BLaER1 treated with 17β-estradiol and CSF1 and Interleukin-3, amounts not matched to agents 10 nM and 100 nM (cell line): ENCODE data around the gene CHRD.
A peak's percentile ranks its signal among the peaks of the same experiment; 100 is the strongest.

ENCODE experiments used
- H3K27ac ChIP-seq, 11 experiments: shearing (Covaris generic); formaldehyde crosslinking; 2 replicates each; pipeline ENCODE4 v1.8.1; 2022
- H3K27me3 ChIP-seq, 11 experiments: shearing (Covaris generic); formaldehyde crosslinking; 2 replicates each; pipeline ENCODE4 v1.8.1; 2022
- H3K36me3 ChIP-seq, 11 experiments: shearing (Covaris generic); formaldehyde crosslinking; 2 replicates each; pipeline ENCODE4 v1.8.1; 2022
- H3K4me1 ChIP-seq, 10 experiments: shearing (Covaris generic); formaldehyde crosslinking; 2 replicates each; pipeline ENCODE4 v1.8.1; 2022
- H3K4me2 ChIP-seq, 11 experiments: shearing (Covaris generic); formaldehyde crosslinking; 2 replicates each; pipeline ENCODE4 v1.8.1; 2022
- H3K4me3 ChIP-seq, 10 experiments: shearing (Covaris generic); formaldehyde crosslinking; 2 replicates each; pipeline ENCODE4 v1.8.1; 2022
- H3K9ac ChIP-seq, 11 experiments: shearing (Covaris generic); formaldehyde crosslinking; 2 replicates each; pipeline ENCODE4 v1.8.1; 2022
- H3K9me3 ChIP-seq, 11 experiments: shearing (Covaris generic); formaldehyde crosslinking; replicated peaks in 1 of 11; 2 replicates each; pipeline ENCODE4 v1.8.1; 2022
- H4K20me1 ChIP-seq, 11 experiments: shearing (Covaris generic); formaldehyde crosslinking; 2 replicates each; pipeline ENCODE4 v1.8.1; 2022
- Cebpa-rat ChIP-seq, 11 experiments: shearing (Covaris generic); IDR thresholded peaks; 2 replicates each; pipeline ENCODE4 v1.8.1; 2022

Gene CHRD

GRCh38 chr3:184371570-184372018 lies 8.3 kb upstream of the CHRD start:
- H3K27me3 ChIP-seq, result peaks cover 0 to 12% (median 0%) of the 10 kb centered on the region in 11 experiments; a peak in 5 of 22 replicates
- H3K9ac ChIP-seq, result no peak overlapping the region
- no peak for TF ChIP-seq Cebpa-rat (IDR thresholded peaks at IDR 0.05)
- H3K4me3 ChIP-seq, result no peak overlapping the region
- H3K27ac ChIP-seq, result no peak overlapping the region
- peaks cover 0 to 18% (median 6%) of the 10 kb centered on the region in 10 experiments; a peak in 12 of 20 replicates for H3K4me1 ChIP-seq
- H3K36me3 ChIP-seq, result peaks cover 31 to 43% (median 39%) of the 10 kb centered on the region in 11 experiments
- peaks cover 14 to 50% (median 41%) of the 10 kb centered on the region in 11 experiments; a peak in 18 of 22 replicates for H4K20me1 ChIP-seq
- no peaks in the 10 kb centered on the region for H3K9me3 ChIP-seq
- H3K4me2 ChIP-seq, result peak overlapping the region in 2 of 11 experiments; percentile 11 to 35; a peak in 1 of 22 replicates

- Histone ChIP-seq H3K4me2 (peak overlapping the region in 2 of 11 experiments; percentile 21 to 23; a peak in 2 of 22 replicates), H3K36me3 (peaks cover 24 to 36% (median 31%) of the 10 kb centered on the region in 11 experiments), H3K4me3 (no peak overlapping the region), H3K27ac (no peak overlapping the region), H3K4me1 (peaks cover 0 to 15% (median 5%) of the 10 kb centered on the region in 10 experiments; a peak in 11 of 20 replicates), H4K20me1 (peaks cover 9 to 46% (median 36%) of the 10 kb centered on the region in 11 experiments; a peak in 18 of 22 replicates), H3K27me3 (peaks cover 2 to 16% (median 7%) of the 10 kb centered on the region in 11 experiments; a peak in 21 of 22 replicates), H3K9ac (peak overlapping the region in 1 of 11 experiments; percentile 28; a peak in 1 of 22 replicates), H3K9me3 (no peaks in the 10 kb centered on the region)
- TF ChIP-seq Cebpa-rat (IDR thresholded peaks at IDR 0.05), result no peak
These were observed 7.5 kb upstream of the CHRD start for GRCh38 chr3:184372296-184372821.

DNA sequence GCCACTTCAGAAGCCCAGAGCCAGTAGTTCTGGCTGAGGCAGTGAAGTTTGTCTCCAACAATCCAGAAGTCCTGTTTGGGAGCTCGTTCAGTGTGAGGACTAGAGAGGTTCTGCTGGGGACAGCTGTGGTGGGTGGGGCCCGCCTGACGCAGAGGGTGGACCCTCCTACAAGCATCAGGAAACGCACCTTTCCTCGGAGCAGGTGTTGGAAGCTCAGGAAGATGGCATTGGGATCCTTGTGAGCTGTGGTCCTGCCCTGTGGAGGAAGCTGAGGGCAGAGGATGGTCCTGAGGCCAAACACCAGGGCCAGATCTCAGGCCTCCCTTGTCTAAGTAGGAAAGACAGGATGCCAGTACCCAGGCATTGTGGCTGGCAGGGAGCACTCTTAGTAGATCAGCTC lies 6.9 kb upstream of the CHRD start:
- peak overlapping the region in 1 of 11 experiments; percentile 23; a peak in 2 of 22 replicates for H3K4me2 ChIP-seq
- peaks cover 19 to 30% (median 26%) of the 10 kb centered on the region in 11 experiments for H3K36me3 ChIP-seq
- no peak for TF ChIP-seq Cebpa-rat (IDR thresholded peaks at IDR 0.05)
- H3K4me3 ChIP-seq, result no peak overlapping the region
- H3K9ac ChIP-seq, result peak overlapping the region in 3 of 11 experiments; percentile 1 to 28 (median 9); a peak in 1 of 22 replicates
- peaks cover 0 to 15% (median 7%) of the 10 kb centered on the region in 10 experiments; a peak in 12 of 20 replicates for H3K4me1 ChIP-seq
- no peaks in the 10 kb centered on the region for H3K9me3 ChIP-seq
- no peak overlapping the region for H3K27ac ChIP-seq
- H3K27me3 ChIP-seq, result peaks cover 8 to 22% (median 12%) of the 10 kb centered on the region in 11 experiments
- H4K20me1 ChIP-seq, result peaks cover 7 to 45% (median 34%) of the 10 kb centered on the region in 11 experiments; a peak in 18 of 22 replicates

DNA sequence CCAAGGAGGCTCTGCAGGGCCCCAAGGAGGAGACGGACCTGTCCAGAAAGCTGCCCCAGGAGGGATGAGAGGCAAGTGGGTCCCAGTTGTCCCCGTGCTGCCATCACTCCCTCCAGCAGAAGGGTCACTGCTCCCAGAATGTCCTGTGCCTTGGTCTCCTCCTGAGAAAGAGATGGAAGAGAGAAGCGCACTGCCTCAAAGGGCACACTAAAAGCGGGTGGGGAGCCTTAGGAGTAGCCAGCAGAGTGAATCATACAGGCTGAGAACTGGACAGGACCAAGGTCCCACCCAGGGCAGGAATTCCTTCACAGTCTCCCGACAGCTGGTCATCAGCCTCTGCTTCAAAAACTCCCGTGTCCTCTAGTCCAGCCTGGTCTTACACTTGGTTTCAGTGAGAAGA lies 6.4 kb upstream of the CHRD start:
- no peak for TF ChIP-seq Cebpa-rat (IDR thresholded peaks at IDR 0.05)

GRCh38 chr3:184375747-184376461 lies 4.0 kb upstream of the CHRD start:
- H3K4me2 ChIP-seq, result no peak overlapping the region
- peaks cover 0 to under 1% (median 0%) of the 10 kb centered on the region in 11 experiments; a peak in 2 of 22 replicates for H3K36me3 ChIP-seq
- no peak overlapping the region for H3K4me3 ChIP-seq
- peaks cover 5 to 21% (median 17%) of the 10 kb centered on the region in 10 experiments; a peak in 16 of 20 replicates for H3K4me1 ChIP-seq
- no peak overlapping the region for H3K27ac ChIP-seq
- no peaks in the 10 kb centered on the region for H3K9me3 ChIP-seq
- TF ChIP-seq Cebpa-rat (IDR thresholded peaks at IDR 0.05), result no peak
- H3K9ac ChIP-seq, result no peak overlapping the region
- peaks cover 0 to 35% (median 11%) of the 10 kb centered on the region in 11 experiments; a peak in 13 of 22 replicates for H4K20me1 ChIP-seq
- H3K27me3 ChIP-seq, result peaks cover 34 to 52% (median 42%) of the 10 kb centered on the region in 11 experiments

More for the DNA sequence above, 6.4 kb upstream of the CHRD start:
- H4K20me1 ChIP-seq, result peaks cover 4 to 45% (median 30%) of the 10 kb centered on the region in 11 experiments; a peak in 19 of 22 replicates
- H3K36me3 ChIP-seq, result peaks cover 14 to 25% (median 21%) of the 10 kb centered on the region in 11 experiments
- peaks cover 13 to 27% (median 17%) of the 10 kb centered on the region in 11 experiments for H3K27me3 ChIP-seq
- peaks cover 0 to 16% (median 11%) of the 10 kb centered on the region in 10 experiments; a peak in 12 of 20 replicates for H3K4me1 ChIP-seq
- no peak overlapping the region for H3K4me3 ChIP-seq
- no peak overlapping the region for H3K27ac ChIP-seq
- H3K9ac ChIP-seq, result peak overlapping the region in 2 of 11 experiments; percentile 1 to 9; a peak in 1 of 22 replicates
- H3K4me2 ChIP-seq, result no peak overlapping the region
- no peaks in the 10 kb centered on the region for H3K9me3 ChIP-seq

DNA sequence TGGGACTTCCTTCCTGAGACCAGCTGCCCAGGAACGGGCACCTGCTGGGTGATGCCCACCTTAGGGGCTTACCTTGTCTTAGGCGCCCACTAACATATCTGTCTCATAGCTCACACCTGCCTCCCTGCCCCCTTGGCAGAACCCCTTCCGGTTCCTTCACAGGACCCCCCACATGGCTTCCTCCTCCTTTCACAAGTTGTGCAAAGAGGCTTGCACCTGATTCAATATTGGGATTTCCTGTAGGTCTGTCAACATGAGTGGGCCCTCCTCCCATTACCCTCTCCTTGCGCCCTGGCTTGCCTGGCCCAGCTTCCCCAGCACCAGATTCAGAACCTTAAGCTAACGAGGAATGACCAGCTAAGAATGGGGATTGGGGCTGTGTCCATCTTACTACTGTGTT lies 2.5 kb upstream of the CHRD start:
- Histone ChIP-seq H3K9me3 (no peaks in the 10 kb centered on the region), H3K36me3 (no peaks in the 10 kb centered on the region), H4K20me1 (peaks cover 0 to 45% (median 17%) of the 10 kb centered on the region in 11 experiments; a peak in 14 of 22 replicates), H3K27ac (no peak overlapping the region), H3K4me3 (no peak overlapping the region), H3K4me2 (peak overlapping the region in 6 of 11 experiments; percentile 6 to 41 (median 16); a peak in 5 of 22 replicates), H3K4me1 (peaks cover 5 to 25% (median 19%) of the 10 kb centered on the region in 10 experiments; a peak in 16 of 20 replicates), H3K9ac (no peak overlapping the region), H3K27me3 (peaks cover 48 to 66% (median 57%) of the 10 kb centered on the region in 11 experiments)
- TF ChIP-seq Cebpa-rat (IDR thresholded peaks at IDR 0.05), result no peak

DNA sequence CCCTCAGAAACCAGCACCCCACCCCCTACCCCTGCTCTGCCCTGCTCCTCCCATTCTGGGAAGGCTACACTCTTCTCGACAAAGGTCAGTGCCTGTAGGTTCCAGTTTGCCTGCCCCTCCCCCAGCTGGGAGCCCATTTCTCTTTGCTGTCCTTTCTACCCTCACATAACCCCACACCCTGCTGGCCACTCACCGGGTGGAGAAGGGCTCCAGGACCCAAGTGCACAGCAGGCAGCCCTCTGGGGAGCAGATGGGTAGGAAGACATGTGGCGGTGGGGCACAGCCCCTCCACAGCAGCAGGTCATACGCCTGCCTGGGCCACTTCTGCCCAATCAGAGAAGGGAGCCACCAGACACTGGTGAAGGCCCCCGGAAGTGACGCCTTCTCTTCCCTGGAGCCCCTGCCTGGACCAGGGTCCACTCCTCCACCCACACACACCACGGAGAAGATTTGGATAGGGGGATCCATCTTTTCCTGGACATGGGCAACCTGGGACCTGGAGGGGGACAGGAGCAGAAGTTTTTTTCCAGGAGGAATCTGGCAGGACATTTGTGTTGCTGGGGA lies 1.9 kb upstream of the CHRD start, which contains the start of gene THPO:
THPO (minus strand) TSS at position 326 of the 564 bp plus-strand sequence. CDS start 1,948 bp downstream, outside the sequence.
- H3K27me3 ChIP-seq, result peaks cover 54 to 72% (median 63%) of the 10 kb centered on the region in 11 experiments
- H3K9me3 ChIP-seq, result no peaks in the 10 kb centered on the region
- H3K4me3 ChIP-seq, result no peak within 1 kb of the TSS
- H3K4me1 ChIP-seq, result peaks cover 5 to 25% (median 17%) of the 10 kb centered on the region in 10 experiments; a peak in 16 of 20 replicates
- peak within 1 kb of the TSS in 8 of 11 experiments; percentile 2 to 41 (median 14); a peak in 9 of 22 replicates for H3K4me2 ChIP-seq
- no peaks in the 10 kb centered on the region for H3K36me3 ChIP-seq
- H3K27ac ChIP-seq, result no peak within 1 kb of the TSS
- peaks cover 0 to 46% (median 22%) of the 10 kb centered on the region in 11 experiments; a peak in 14 of 22 replicates for H4K20me1 ChIP-seq
- no peak within 1 kb of the TSS for H3K9ac ChIP-seq
- TF ChIP-seq Cebpa-rat (IDR thresholded peaks at IDR 0.05), result no peak

GRCh38 chr3:184378651-184379357 lies 1.1 kb upstream of the CHRD start:
- Histone ChIP-seq H3K4me2 (0 out of 22 replicates have a peak overlapping the region, but pooled peaks of 1 of the 11 experiments have one; percentile 41), H3K9ac (no peak overlapping the region), H3K4me1 (peaks cover 5 to 25% (median 17%) of the 10 kb centered on the region in 10 experiments; a peak in 16 of 20 replicates), H3K4me3 (no peak overlapping the region), H4K20me1 (peaks cover 0 to 51% (median 17%) of the 10 kb centered on the region in 11 experiments; a peak in 14 of 22 replicates), H3K27me3 (peaks cover 60 to 81% (median 71%) of the 10 kb centered on the region in 11 experiments), H3K9me3 (no peaks in the 10 kb centered on the region), H3K27ac (no peak overlapping the region), H3K36me3 (no peaks in the 10 kb centered on the region)
- no peak for TF ChIP-seq Cebpa-rat (IDR thresholded peaks at IDR 0.05)
